Right forelimb (tissue), 1 donor: ENCODE data around the gene ETS1.
"Not testable (repeated sequence)": the region's sequence is repeated elsewhere in the genome, so short reads cannot be mapped to it uniquely, and the experiment has no call there.

Experiments used
- DNase-seq: peaks from one replicate; pipeline ENCODE4 v3.0.0-alpha.2; 2018

Gene ETS1

GRCh38 chr11:128455766-128456165, 131.6 kb downstream of the ETS1 start:
- no peak for DNase-seq

GRCh38 chr11:128453444-128454336, 133.7 kb downstream of the ETS1 start:
- no peak for DNase-seq

- peak; percentile 81 for DNase-seq
Observed at GRCh38 chr11:128451652-128452470, 135.5 kb downstream of the ETS1 start.

GRCh38 chr11:128450882-128451651, 136.3 kb downstream of the ETS1 start:
- DNase-seq, result no peak

GRCh38 chr11:128450425-128450824, 136.9 kb downstream of the ETS1 start:
- not testable (repeated sequence) for DNase-seq

- no peak for DNase-seq
Observed at GRCh38 chr11:128448981-128449713, 138.2 kb downstream of the ETS1 start.

- DNase-seq, result no peak
Observed at GRCh38 chr11:128448200-128448886, 139.0 kb downstream of the ETS1 start.

GRCh38 chr11:128447233-128447632, 140.1 kb downstream of the ETS1 start:
- no peak for DNase-seq

- DNase-seq, result not testable (repeated sequence)
Observed at GRCh38 chr11:128445921-128446320, 141.4 kb downstream of the ETS1 start.

GRCh38 chr11:128437136-128437535, 150.2 kb downstream of the ETS1 start:
- DNase-seq, result no peak

- DNase-seq, result no peak
Observed at GRCh38 chr11:128434818-128435217, 152.5 kb downstream of the ETS1 start.

GRCh38 chr11:128434411-128434810, 152.9 kb downstream of the ETS1 start:
- DNase-seq, result no peak

GRCh38 chr11:128432926-128433325, 154.4 kb downstream of the ETS1 start:
- DNase-seq, result no peak

GRCh38 chr11:128431931-128432330, 155.4 kb downstream of the ETS1 start:
- no peak for DNase-seq

- DNase-seq, result no peak
Observed at GRCh38 chr11:128428935-128429334, 158.4 kb downstream of the ETS1 start.

GRCh38 chr11:128424851-128425285, 162.5 kb downstream of the ETS1 start:
- DNase-seq, result peak; percentile 80

GRCh38 chr11:128424271-128424711, 163.1 kb downstream of the ETS1 start:
- peak; percentile 79 for DNase-seq

GRCh38 chr11:128422576-128423370, 164.6 kb downstream of the ETS1 start:
- DNase-seq, result peak; percentile 67

GRCh38 chr11:128421577-128422330, 165.6 kb downstream of the ETS1 start:
- no peak for DNase-seq

GRCh38 chr11:128420951-128421350, 166.4 kb downstream of the ETS1 start:
- no peak for DNase-seq
